Glomerular visceral epithelial cell (primary cell): ENCODE data around the gene DCST2.
"Not testable (repeated sequence)": the region's sequence is repeated elsewhere in the genome, so short reads cannot be mapped to it uniquely, and the experiment has no call there.

Experiments
- DNase-seq: peaks from one replicate; pipeline ENCODE4 v3.0.0-alpha.2; 2016; ENCODE audit errors: extremely low spot score

The DCST2 gene

DNA sequence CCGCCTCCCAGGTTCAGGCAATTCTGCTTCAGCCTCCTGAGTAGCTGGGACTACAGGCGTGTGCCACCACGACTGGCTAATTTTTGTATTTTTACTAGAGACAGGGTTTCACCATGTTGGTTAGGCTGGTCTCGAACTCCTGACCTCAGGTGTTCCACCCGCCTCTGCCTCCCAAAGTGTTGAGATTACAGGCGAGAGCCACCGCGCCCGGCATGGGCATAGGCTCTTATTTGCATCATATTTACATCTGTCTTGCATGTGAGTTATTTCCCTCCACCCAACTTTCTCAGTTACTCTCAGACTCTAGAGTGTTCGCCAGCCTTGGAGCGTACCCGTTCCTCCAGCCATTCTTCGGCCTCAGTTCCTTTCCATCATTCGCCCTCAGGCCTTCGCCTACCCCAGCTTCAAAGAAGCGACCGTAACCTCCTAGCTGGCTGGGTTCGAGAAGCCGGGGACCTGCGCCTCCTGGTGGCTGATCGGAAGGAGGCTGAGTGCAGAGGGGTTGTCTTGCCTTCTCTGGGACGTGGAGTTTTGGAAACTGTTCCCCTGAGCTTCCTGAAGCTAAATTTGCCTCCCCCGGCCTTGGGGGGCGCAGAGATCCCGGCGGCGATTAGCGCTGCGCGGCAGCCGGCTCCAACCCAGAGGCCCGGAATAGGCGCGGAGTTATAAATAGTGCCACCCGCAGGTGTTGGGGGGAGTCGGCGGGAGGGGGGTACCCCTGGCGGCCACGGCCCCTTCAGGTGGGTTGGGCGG is 34.6 kb downstream of the DCST2 start:
- DNase-seq: peak; percentile 62

DNA sequence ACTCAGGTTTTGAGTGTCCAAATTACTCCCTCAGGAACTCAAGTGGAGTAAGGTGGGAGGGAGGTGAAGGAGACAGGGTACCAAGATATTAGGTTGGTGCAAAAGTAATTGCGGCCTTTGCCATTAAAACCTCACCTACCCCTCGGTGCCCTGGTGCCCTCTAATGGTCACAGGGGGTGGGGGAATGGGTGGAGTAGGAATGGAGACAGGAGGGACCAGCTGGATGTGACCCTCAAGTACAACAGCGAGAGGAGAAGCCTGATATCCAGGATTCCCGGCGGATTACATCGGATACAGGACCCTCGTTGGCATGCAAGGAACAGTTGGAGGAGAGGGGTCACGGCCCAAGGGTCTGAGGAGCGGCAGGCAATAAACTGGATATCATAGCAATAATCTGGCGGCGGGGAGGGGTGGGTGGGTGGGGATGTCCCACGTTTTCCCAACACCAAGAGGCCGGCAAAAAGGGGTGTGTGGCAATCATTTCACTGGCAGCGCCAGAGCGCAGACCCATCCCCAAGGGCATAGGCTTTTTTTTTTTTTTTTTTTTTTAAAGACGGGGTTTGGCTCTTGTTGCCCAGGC is 35.3 kb downstream of the DCST2 start:
- no peak for DNase-seq

DNA sequence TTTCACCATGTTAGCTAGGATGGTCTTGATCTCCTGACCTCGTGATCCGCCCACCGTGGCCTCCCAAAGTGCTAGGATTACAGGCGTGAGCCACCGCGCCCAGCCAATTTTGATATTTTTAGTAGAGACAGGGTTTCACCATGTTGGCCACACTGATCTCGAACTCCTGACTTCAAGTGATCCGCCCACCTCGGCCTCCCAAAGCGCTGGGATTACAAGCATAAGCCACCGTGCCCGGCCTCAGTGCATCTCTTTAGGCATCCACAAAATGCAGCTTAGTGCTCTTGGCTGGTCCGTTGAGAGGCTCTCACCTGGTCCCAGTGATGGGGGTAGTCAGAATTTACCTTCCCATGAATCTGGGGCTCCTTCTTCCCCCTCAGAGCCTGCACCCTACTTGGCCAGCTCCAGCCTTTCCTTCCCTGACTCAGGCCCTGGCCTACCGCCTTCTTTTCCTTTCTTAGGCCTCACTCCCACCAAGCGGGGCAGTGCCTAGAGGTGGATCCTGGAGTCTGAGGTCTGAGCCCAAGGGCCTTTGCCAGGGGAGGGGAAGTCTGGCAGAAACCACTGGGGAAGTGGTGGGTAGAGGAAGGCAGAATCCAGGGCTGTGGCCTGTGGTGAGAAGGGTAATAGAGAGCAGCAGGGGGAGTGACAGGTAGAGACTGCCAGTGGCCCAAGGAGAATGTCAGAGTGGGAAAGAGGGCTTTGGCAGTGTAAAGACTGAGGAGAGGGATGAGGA is 36.4 kb downstream of the DCST2 start:
- DNase-seq: no peak

GRCh38 chr1:154995301-154995983 is 38.1 kb downstream of the DCST2 start:
- peak; percentile 72 for DNase-seq

DNA sequence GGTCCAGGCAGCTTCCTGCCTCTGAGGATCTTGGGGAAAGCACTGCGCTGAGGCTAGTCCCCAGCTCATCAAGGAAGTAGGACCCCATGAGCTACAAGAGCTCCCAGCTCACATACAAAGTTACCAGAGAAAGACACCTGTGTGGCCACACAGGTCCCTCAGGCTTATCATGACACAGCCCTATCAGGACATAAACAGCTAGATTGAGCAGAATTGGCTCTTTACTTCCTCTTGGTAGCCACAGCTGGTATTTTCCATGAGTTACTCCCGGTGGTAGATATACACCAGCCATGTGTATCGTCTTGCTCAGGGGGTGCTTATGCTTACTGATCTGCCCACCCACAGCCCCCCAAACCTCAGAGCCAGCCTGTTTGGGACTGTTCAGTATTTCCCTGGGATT is 39.0 kb downstream of the DCST2 start:
- no peak for DNase-seq

GRCh38 chr1:154994269-154994587 is 39.4 kb downstream of the DCST2 start:
- DNase-seq: no peak

DNA sequence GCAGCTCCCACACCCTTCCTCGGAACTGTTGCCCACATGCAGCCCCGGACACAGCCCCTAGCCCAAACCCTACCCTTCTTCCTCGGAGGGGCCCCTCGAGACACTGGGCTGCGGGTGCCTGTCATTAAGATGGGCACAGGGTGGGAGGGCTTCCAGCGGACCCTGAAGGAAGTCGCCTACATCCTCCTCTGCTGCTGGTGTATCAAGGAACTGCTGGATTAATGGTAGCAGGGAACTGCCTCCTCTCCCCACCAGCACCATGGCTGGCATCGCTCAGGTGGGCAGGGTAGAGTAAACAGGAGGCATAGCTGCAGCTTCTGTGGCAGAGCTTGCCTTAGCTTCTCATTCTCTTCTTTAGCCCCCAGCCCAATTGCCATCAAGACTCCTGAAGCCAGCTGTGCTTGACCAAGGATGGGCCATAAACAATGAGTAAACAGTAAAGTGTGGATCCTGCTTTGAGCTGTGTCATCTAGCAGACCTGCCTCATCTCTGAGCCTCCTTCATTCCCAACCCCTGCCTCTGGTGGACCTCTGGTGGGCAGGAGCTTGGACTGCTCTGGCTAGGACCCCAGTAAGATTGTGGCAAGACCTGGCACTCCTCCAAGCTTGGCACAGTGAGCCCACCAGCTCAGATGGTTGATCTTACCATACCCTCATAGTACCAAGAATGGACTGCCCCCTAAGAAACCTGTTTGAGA is 39.9 kb downstream of the DCST2 start, which contains the start of gene LENEP:
TSS of gene LENEP (plus strand) at position 15 of the 697 bp plus-strand sequence. CDS start at position 37, 22 bp downstream.
- DNase-seq: no peak

- DNase-seq: peak; percentile 63
These were observed 40.6 kb downstream of the DCST2 start for GRCh38 chr1:154992721-154993571.

DNA sequence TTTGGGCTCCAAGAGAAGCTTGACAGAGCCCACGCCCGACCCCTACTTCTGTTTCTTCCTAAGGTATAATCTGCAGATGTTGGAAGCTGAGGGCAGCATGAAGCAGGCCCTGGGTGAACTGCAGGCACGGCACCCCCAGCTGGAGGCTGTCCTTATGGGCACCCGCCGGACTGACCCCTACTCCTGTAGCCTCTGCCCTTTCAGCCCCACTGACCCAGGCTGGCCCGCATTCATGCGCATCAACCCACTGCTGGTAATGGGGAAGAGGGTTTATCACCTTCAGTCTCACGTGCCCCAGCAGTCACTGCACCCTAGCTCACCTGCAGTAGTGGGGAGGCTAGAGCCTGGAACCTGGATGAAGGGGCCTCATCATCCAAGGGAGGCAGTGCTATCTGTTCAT is 43.3 kb downstream of the DCST2 start:
- DNase-seq: no peak

DNA sequence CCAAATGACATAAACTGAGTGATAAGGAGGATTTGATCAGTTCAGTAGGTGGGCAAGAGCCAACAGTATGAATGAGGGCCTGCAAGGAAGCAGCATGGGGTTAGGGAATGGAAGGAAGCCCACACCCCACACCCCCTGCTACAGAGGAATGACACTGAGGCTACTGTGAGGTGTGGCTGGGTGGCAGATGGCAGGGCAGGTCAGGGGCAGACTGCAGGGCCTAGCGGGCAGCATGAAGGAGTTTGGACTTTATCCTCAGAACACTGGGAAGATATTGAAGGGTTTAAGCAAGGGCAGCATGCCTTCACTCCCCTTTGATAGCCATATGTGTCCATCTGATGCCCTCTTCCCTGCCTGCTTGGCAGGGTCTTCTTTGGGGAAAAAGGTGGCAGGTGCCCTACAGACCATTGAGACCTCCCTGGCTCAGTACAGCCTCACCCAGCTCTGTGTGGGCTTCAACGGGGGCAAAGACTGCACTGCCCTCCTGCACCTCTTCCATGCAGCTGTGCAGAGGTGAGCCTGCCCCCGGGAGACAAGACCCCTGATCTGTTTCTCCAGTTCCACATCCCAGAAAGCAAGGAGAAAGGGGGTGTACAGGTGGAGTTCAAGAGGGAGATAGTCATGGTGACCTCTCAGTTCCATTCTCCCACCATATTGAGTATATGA is 44.3 kb downstream of the DCST2 start:
- no peak for DNase-seq

DNA sequence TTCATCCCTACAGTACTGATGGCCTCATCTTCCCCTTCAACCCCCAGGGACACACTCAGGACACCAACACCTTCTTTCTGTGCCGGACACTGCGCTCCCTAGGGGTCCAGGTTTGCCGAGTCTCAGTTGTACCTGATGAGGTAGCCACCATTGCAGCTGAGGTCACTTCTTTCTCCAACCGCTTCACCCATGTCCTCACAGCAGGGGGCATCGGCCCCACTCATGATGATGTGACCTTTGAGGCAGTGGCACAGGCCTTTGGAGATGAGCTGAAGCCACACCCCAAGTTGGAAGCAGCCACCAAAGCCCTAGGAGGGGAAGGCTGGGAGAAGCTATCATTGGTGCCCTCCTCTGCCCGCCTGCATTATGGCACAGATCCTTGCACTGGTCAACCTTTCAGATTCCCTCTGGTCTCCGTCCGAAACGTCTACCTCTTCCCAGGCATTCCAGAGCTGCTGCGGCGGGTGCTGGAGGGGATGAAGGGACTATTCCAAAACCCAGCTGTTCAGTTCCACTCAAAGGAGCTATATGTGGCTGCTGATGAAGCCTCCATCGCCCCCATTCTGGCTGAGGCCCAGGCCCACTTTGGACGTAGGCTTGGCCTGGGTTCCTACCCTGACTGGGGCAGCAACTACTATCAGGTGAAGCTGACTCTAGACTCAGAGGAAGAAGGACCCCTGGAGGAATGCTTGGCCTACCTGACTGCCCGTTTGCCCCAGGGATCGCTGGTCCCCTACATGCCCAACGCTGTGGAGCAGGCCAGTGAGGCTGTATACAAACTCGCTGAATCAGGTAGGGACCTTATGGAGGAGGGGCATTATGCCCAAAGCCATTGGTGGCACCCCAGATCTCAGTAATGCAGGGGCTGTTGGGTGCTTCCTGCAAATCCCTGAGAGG is 45.3 kb downstream of the DCST2 start:
- no peak for DNase-seq

DNA sequence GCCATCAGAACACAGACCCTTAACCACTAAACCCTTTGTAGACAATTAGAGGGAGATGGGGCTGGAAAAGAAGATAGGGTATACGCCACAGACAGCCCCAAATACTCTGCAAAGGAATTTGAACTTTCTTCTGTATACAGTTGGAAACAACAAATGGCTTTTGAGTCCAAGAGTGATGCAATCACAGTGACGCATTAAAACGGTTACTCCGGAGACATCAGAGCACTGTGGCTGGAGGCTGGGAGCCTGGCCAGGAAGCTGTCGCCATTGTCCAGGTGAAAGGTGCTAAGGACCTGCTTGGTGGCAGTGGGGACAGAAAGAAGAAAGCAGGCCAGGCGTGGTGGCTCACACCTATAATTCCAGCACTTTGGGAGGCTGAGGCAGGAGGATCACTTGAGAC is 46.3 kb downstream of the DCST2 start:
- no peak for DNase-seq

- not testable (repeated sequence) for DNase-seq
These were observed 46.8 kb downstream of the DCST2 start for GRCh38 chr1:154986736-154987135.

DNA sequence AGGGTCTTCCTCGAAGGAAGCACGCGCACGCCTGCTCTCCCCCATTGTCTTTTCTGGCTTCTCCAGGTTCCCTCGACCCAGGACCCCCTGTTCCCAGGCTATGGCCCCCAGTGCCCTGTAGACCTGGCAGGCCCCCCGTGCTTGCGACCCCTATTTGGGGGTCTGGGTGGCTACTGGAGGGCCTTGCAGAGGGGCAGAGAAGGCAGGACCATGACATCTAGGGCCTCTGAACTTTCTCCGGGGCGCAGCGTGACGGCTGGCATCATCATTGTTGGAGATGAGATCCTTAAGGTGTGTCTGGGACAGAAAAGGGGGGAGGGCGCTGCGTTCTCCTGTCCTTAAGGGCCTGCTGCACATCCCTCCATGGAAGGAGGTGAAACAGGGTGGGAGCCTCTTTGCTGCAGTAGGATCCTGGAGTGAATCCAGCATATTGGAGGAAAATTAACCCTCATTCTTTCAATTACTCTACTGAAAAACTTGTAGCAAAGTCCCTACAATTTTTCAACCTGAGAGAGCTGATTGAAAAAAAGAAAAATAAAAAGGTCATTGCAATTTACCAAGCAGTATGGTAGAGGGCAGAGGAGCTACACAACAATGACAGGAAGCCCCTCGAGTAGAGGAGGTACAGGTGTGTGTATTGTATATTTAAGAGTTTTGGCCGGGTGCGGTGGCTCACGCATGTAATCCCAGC is 49.7 kb downstream of the DCST2 start:
- no peak for DNase-seq

GRCh38 chr1:154982897-154983648 is 50.5 kb downstream of the DCST2 start, which contains the start of gene FLAD1:
FLAD1 (plus strand) TSS chr1:154983344; CDS start chr1:154983695, 351 bp downstream.
- peak; percentile 99 for DNase-seq

DNA sequence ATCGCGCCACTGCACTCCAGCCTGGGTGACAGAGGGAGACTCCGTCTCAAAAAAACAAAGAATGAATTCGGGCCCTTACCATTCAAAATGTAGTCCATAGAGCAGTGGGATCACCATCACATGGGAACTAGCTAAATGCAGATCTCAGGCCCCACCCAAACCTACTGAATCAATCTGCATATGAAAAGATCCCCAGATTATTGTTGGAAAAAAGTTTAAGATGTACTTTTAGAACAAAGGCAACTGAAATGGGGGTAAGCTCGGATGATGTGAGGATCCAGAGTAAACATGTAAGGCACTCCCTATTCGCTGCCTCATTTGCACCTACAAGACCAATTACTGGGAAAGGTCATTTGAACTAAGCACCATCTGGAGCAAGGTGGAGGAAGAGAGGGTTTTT is 51.2 kb downstream of the DCST2 start:
- no peak for DNase-seq

- DNase-seq: no peak
These were observed 55.2 kb downstream of the DCST2 start for GRCh38 chr1:154978360-154978759.

- not testable (repeated sequence) for DNase-seq
These were observed 55.8 kb downstream of the DCST2 start for GRCh38 chr1:154977762-154978161.
